Activated CD4-positive, alpha-beta T cell treated with anti-CD3 and anti-CD28 coated beads, Interleukin-2, Interleukin-6, amounts not matched to agents 100 ng/mL and 50 ng/mL, durations not matched to agents 16 hours and 8 hours (primary cell): ENCODE data around the gene LIPH.
"Not testable (repeated sequence)": the region's sequence is repeated elsewhere in the genome, so short reads cannot be mapped to it uniquely, and the experiment has no call there.

Source experiments
- DNase-seq: peaks from one replicate; pipeline ENCODE4 v3.0.0-alpha.2; 2020

The LIPH gene

GRCh38 chr3:185479373-185479945 lies 72.9 kb downstream of the LIPH start:
- DNase-seq: no peak

DNA sequence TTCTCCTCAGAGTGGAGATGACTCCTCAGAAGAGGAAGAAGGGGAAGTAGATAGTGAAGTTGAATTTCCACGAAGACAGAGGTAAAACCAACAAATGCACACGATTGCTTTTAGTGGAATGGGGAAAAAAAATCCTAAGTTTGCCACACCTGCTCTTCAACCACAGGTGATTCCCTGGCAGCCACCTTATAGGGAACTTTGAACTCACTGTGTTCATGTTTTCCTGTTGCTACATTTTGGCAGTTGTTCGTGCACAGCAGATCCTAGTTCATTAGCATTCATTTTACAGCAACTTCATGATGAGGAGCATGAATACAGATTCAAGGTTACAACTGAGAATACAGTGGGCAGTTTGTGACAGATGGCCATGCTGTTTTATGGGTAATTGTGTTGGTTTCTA lies 75.1 kb downstream of the LIPH start:
- DNase-seq: no peak

GRCh38 chr3:185474922-185475321 lies 77.5 kb downstream of the LIPH start:
- not testable (repeated sequence) for DNase-seq

- no peak for DNase-seq
Observed at GRCh38 chr3:185473290-185473815, 79.0 kb downstream of the LIPH start.

- no peak for DNase-seq
Observed at GRCh38 chr3:185470323-185470722, 82.1 kb downstream of the LIPH start.

- DNase-seq: no peak
Observed at GRCh38 chr3:185469542-185469941, 82.8 kb downstream of the LIPH start.

- DNase-seq: not testable (repeated sequence)
Observed at GRCh38 chr3:185466123-185466522, 86.3 kb downstream of the LIPH start.

DNA sequence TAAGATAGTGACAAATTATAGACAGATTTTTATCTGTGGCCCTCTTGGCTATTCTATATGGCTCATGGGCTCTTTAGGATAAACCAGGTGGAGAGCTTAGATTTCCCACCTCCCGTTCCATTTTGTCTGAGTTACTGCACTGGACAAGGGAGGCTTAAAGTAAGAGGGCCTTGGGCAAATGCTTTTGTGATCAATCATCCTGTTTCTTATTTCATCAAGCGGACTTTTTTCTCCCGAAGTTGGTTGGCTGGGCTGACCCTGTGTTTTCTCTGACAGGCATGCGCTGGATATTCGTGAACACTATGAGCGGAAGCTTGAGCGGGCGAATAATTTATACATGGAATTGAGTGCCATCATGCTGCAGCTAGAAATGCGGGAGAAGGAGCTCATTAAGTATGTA lies 86.9 kb downstream of the LIPH start:
- DNase-seq: no peak

DNA sequence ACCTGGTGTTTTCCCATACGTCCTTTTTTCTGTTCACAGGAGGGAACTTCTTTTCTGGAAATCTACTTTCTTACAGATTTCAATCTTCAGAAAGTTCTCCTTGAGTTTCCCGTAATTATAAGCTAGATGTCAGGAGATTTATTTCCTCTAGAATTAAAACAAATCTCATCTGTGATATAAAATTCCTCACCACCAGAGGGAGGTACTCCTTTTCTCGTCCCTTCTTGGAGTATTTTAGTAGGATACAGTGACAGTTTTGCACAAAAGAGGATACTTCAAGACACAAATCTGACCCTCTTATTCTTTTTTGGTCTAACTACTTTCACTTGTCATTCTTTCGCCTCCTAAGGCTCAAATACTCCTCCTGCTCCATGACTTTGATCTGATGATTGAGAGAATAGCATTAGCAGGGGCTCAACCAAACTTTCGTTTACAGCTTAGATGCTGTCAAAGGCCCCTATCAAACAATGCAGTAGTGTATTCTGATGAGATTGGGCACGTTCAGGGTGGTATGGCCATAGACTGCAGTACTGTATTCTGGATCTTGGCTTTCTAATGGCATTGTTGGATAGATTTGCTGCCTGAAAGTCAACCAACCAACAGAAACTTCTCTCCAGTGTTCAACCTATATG lies 91.6 kb downstream of the LIPH start:
- peak; percentile 4 for DNase-seq

DNA sequence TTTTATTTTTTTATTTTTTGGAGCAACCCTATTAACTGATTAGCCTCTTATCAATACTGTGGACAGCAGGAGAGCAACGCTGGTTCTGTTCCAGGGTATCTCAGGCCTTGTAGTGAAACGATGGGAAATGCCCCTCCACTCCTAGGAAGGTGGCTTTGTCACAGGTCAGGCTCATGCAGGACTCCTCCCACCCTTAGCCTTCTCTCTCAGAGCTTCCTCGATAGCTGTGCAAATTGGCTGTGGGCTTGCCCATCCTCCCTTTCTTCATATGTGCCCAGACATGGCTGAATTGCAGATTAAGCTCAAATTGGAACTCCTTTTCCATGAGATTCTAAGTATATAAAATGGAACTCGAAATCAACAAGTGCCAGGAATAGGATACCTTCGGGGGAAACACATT lies 92.1 kb downstream of the LIPH start:
- no peak for DNase-seq

- DNase-seq: no peak
Observed at GRCh38 chr3:185457376-185457775, 95.0 kb downstream of the LIPH start.
